Inflammatory macrophage treated with lipopolysaccharide for 1 hour (primary cell): ENCODE results near the gene MYL11.
A peak's percentile ranks its signal among the peaks of the same experiment; 100 is the strongest.
"Not testable (repeated sequence)": the region's sequence is repeated elsewhere in the genome, so short reads cannot be mapped to it uniquely, and the experiment has no call there.

ENCODE experiments used
- DNase-seq, 2 donors: peaks; one replicate each; pipeline ENCODE4 v3.0.0-alpha.2; 2020 to 2022

MYL11 gene, protein sequence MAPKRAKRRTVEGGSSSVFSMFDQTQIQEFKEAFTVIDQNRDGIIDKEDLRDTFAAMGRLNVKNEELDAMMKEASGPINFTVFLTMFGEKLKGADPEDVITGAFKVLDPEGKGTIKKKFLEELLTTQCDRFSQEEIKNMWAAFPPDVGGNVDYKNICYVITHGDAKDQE

DNA sequence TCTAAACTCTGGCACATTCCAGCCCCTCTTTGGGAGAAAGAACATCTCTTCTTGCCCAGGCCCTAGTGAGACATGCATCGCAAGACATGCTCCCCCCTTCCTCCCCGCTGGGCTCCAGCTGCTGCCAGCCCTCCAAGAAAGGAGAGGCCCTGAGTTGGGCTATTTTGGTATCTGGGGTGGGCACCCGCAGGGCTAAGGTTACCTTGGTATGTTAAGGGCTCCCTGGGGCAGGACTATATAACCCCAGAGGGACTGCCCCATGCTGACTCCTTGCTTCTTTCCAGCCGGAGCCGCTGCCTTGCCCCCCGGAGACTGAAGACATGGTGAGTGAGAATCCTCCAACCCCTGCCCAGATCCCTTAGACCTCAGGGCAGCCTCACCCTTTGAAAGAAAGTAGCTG is at the start of gene MYL11:
Gene MYL11, plus strand, starts transcription at position 265 of the 400 bp plus-strand sequence. Its CDS starts 56 bp downstream, at position 321.
- no peak for DNase-seq

DNA sequence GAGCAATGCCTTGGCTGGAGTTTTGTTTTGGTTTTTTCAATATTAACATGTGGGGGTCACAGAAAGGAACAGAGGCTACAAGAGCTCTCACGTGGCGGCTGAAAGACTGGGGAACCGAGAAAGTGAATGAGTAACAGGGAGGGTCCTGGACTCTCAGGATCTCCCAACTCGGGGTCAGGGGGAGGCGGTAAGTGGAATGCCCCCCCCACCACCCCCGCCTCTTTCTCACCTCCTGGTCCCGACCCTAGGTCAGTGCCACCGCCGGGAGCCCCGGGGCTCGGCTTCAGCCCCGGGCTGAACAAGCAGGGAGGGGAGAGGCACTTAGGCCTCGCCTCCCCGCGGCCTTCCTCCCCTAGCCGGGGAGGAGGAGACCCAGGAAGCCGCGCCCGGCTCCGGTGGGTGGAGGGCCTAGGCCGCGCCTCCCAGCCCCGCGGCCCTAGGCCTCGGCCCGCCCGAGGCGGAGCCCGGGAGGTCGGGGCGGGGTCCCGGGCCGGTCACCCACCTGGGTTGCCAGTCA is 40.1 kb upstream of the MYL11 start:
- DNase-seq = peak; percentile 79 to 81

DNA sequence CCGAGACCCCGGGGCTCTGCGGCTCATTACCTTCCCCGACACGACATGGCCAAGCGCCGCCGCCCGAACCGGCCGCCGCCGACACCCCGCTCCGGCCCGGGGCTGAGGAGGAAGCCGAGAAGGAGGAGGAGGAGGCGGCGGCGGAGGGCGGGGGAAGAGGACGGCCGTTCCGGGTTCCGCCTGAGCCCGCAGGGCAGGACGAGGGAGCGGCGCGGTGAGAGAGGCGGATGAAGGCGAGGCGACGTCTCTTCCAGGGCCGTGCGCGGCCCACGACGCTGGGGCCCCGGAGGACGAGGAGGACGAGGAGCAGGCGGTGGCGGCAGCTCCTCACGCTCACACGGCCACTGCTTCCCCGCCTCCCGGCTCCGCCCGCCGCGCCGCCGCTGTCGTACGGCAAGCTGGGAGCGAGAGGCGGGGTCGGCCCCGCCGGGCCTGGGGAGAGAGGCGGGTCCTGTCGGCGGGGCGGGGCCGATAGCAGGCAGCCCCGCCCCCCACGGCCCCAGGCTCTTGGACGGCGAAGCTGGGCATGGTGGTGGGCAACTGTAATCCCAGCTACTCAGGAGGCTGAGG is 39.5 kb upstream of the MYL11 start:
- peak; percentile 70 to 76 for DNase-seq

DNA sequence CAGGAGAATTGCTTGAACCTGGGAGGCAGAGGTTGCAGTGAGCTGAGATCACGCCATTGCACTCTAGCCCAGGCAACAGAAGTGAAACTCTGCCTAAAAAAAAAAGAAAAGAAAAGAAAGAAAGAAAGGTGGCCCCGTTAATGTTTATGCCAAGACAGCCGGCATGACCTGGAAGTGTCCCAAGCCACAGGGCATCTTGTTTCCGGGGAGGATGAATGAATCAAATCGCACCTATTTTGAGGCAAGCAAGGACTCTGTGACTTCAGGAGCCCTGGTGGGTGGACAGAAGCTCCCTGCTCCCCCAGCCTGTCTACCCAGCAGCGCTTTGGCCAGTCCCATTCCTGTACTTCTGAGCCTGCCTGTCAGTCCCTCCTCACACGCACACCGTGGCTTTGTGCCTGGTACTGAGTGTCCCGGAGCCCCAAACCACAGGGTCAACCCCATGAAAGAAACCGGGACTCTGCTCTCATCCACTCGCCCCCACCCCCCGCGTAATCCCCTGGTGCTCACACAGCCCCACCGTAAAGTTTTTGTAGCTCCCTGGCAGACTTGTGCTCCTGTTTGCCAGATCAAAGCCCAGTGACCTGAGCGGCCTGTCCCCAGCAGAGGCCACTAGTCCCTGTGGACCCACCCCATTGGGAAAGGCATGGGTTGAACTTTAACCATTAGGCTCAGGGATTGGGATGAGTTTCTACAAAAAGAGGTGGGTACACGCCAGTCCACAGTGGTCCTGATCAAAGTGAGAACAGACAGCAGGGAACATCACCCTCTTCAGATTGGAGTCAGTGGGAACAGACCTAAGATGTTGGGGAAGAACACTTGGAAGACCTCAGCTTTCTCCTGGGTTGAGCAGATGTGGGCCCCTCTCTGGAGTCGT is 38.8 kb upstream of the MYL11 start:
- peak in 1 of 2 donors; percentile 9 for DNase-seq

DNA sequence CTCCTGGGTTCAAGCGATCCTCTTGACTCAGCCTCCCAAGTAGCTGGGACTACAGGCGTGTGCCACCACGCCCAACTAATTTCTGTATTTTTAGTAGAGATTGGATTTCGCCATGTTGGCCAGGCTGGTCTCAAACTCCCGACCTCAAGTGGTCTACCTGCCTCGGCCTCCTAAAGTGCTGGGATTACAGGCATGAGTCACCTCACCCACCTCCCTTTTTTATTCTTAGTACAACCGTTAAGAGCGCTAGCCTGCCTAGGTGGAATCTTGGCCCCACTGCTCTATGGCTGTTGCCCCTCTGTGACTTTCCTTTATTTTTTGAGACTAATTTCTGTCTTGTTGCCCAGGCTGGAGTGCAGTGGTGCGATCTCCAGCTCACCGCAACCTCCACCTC is 36.6 kb upstream of the MYL11 start:
- not testable (repeated sequence) for DNase-seq

DNA sequence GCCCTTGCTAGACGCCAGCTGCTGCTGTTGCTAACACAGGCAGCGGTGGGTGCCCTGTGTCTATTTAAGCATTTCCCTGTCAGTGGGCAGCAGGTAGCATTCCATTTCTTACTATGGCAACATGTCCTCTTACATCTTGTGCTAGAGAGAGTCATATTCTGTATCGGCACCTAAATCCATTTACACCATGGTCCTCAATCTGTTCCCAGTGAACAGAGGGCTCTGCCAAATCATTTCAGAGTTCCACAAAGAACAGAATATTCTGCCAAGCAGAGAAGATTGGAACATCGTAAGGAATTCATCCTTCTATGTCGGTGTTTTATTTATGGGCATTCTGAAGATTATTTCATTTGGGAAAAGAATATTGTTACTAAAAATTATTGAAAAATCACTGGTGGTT is 35.9 kb upstream of the MYL11 start:
- DNase-seq = not testable (repeated sequence)

DNA sequence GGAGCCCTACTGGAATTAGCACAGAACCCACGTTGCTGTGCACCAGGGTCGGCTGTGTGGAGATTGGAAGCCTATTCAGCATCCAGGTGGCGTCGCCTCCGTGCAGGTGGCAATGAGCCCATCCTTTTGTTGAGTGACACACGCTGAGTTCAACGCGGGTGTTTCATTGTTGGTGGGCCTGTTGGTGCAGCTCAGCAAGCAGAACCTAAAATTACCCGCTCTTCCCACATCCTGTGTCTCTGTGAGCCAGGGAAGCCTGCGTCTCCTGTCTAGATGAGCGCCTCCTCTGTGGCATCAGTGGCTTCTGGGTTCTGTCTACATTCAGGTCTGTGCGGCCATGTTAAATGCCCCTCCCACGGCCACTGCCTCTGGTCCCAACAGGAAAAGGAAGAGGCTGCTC is 34.0 kb upstream of the MYL11 start:
- DNase-seq = no peak

DNA sequence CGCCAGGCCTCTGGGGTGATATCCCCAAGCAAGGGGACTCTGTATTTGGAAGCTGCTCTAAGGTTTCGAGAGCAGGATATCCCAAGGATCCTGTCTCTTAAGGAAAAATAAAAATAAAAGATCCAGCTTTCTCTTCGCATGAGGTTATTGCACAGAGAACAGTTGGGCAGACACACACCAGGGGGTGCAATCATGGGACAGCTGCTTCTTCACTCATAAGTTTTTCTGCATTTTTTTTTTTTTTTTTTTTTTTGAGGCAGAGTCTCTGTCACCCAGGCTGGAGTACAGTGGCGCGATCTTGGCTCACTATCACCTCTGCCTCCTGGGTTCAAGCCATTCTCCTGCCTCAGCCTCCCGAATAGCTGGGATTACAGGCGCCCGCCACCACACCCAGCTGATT is 32.6 kb upstream of the MYL11 start:
- DNase-seq = not testable (repeated sequence)

DNA sequence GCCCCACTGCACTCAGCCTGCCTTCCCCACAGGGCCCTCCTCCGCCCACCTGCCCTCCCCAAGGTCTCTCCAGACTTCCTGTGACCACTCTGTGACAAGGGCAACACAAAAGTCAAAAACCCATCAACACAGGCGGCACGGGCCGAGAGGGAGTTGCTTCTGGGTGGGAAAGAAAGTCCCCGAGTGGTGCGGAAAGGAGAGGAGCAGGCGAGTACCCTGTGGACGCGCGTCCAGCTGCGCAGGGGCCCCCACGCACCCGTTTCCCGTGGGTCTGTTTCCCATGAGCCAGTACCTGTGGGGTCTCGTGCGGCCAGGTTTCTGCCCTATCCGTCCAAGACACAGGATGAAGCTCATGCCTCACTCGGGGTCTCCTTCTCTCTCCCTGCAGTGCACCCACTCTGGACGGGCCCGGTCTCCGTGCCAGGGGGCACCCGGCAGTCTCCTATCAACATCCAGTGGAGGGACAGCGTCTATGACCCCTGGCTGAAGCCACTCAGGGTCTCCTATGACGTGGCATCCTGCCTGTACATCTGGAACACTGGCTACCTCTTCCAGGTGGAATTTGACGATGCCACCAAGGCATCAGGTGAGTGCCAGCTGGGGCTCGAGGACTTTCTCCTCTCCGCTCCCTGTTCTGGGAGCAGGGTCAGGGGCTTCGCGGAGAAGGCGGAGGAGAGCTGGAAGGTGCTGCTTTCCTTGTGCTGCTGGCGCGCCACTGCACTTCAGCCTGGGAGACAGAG is 31.7 kb upstream of the MYL11 start:
- no peak for DNase-seq

DNA sequence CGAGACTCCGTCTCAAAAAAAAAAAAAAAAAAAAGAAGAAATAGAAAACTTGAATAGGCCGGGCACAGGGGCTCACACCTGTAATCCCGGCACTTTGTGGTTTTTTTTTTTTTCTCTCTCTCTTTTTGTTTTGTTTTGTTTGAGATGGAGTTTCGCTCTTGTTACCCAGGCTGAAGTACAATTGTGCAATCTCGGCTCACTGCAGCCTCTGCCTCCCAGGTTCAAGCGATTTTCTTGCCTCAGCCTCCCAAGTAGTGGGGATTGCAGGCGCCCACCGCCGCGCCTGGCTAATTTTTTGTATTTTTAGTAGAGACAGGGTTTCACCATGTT is 31.1 kb upstream of the MYL11 start:
- DNase-seq = not testable (repeated sequence)

DNA sequence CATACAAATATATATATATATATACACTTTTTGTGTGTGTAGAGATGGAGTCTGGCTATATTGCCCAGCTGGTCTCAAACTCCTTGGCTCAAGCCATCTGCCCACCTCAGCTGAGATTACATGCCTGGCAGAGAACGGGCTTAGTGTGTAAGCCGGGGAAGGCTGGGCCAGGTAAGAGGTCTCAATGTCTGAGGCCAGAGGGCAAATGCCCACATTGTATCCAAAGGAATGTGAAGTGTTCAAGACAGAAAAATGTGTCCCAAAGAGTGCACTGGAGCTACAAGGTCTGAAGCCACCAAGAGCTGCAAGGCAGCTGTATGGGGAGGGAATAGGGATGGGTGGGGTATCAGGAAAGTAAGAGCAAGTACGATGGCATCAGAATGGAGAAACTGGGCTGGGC is 28.3 kb upstream of the MYL11 start:
- no peak for DNase-seq

DNA sequence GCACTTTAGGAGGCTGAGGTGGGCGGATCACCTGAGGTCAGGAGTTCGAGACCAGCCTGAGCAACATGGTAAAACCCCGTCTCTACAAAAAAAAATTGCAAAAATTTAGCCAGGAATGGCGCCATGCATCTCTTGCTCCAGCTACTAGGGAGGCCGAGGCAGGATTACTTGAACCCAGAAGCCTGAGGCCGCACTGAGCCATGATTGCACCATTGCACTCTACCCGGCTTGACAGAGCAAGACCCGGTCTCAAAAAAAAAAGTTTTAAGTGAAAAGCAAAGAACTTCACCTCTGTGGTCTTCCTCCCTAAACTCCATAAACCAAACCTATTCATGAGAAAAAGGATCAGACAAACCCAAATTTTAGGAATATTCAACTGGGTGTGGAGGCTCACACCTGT is 26.5 kb upstream of the MYL11 start:
- no peak for DNase-seq

DNA sequence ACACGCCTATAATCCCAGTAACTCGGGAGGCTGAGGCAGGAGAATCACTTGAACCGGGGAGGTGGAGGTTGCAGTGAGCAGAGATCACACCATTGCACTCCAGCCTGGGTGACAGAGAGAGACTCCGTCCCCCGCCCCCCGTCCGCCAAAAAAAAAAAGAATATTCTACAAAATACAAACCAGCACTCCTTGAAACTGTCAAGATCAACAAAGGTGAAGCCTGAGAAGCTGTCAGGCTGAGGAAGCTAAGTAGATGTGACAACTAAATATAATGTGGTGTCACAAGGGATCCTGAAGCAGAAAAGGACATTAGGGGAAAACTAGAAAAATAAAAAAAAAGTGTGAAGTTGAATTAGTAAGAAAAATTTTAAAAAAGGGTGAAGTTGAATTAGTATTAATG is 25.7 kb upstream of the MYL11 start:
- no peak for DNase-seq

DNA sequence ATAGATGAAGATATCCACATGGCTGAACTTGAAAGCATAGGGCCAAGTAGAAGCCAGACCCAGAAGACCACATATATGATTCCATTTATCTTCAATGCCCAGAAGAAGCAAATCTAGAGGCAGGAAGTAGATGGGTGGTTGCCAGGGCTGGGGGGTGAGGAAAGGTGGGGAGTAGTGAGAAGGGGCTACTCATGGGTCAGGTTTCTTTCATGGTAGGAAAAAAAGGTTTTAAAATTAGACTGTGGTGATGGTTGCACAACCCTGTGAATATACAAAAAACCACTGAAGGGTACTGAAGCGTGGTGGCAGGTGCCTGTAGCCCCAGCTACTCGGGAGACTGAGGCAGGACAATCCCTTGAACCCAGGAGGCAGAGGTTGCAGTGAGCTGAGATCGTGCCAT is 24.9 kb upstream of the MYL11 start:
- DNase-seq = no peak

DNA sequence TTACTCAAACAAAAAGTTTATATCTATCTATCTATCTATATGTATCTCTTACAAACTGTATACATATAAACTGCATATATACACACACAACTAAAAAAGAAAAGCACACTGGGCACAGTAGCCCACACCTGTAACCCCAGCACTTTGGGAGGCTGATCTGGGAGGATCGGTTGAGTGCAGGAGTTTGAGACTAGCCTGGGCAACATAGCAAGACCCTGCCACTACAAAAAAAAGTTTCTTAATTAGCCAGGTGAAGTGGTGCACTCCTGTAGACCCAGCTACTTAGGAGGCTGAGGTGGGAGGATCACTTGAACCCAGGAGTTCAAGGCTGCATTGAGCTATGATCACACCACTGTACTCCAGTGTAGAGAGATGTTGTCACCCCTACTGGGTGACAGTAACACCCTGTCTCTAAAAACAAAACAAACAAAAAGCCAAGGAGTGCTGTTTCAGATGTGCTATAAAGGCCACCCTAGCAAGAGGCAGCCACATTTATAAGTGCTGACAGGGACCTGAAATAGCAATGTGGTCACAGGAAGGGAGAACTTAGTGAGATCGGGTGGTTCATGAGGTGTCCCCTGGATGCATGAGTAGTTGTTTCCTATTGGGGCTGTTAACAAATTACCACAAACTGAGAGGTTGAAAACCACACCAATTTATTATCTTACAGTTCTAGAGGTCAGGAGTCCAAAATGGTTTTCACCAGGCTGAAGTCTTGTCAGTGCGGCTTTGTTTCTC is 24.3 kb upstream of the MYL11 start:
- no peak for DNase-seq

DNA sequence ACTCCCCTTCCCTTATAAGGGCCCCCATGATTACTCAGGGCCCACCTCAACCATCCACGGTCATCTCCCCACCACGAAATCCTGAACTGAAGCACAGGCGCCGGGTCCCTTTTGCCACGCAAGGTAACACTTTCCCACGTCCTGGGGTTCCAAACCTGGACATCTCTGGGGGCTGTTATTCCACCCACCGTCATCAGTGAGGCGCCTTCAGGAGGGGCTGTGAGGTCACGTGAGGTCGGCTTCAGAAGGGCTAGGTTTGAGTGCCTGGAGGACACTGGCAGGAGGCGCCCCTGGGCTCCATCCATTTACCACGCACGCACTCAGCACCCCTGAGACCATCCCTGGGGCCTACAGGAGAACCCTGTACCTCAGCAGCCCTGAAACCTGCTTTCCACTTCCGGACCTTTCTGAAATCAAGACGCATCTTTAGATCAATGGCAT is 23.6 kb upstream of the MYL11 start:
- DNase-seq = no peak

DNA sequence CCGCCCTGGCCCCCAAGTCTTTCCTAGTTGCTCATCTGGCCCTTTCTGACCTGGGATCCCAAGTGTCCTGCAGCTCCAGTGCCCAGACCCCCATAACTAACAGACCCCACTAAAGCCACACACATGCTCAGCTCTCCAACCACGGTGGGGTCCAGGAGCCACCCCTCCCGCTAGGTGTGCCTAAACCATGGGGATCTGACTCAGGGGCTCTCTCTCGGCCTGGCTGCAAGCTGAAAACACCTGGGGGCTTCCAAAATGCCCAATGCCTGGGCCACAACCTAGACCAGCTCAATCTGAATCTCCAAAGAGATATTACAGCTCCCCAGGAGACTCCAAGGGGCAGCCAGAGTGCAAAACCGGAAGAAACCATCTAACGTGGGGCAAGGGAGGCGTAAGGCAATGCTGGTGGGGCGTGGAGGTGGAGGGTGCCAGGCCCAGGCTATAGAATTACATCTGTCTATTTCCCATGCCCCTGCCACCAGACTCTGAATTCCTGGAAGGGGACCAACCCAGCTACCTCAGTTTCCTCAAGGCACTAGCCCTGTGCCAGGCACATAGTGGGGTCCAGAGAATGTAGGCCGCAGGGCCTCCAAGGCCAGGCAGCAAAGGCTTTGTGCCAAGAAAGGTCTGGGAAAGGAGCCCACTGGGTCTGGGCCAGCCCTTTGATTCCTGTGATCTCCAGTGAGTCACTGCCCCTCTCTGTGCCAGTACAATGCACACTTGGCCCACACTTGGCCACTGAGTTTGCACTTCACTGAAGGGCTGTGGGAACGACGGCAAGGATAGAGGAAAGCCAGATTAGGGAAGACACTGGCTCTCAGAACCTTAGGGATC is 22.8 kb upstream of the MYL11 start:
- no peak for DNase-seq

DNA sequence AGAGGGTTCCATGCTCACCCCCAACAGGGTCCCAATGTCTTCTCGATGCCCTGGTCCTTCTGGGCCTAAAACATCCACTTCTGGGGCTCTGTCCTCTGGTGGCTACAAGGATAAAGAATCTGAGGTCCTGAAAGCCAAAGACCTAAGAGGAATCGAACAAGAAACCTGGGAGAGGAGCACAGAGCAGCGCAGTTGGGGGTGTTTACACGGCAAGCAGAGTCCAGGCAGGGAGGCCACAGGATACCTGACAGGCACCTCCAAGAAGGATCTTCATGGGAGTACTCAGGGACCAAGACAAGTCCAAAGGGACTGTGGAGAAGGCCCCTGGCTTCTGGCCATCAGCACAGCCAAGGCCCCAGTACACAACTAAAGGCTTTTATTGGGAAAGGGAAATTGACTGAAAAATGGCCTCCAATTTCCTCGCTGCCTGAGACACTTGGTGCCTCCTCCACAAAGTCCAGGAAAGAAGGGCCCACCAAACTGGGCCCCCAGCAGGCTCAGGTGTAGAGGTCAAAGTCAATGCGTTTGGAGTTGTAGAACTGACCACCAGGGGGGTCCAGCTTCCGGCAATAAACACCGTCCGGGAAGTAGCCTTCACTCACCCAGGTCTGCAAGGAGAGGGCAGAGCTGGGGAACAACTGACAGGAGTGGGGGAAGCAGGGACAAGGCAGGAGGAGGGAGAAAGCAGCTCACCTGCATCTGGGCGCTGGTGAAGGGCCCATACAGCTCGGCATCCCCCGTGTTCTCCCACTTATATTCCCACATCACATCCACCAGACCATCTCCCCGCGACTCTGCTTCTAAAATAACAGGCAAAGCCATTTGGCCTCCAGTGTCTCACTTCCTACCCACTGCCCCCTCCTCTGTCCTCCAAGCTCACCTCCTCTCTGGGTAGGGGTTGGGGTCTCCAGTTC is 21.9 kb upstream of the MYL11 start:
- DNase-seq = no peak

DNA sequence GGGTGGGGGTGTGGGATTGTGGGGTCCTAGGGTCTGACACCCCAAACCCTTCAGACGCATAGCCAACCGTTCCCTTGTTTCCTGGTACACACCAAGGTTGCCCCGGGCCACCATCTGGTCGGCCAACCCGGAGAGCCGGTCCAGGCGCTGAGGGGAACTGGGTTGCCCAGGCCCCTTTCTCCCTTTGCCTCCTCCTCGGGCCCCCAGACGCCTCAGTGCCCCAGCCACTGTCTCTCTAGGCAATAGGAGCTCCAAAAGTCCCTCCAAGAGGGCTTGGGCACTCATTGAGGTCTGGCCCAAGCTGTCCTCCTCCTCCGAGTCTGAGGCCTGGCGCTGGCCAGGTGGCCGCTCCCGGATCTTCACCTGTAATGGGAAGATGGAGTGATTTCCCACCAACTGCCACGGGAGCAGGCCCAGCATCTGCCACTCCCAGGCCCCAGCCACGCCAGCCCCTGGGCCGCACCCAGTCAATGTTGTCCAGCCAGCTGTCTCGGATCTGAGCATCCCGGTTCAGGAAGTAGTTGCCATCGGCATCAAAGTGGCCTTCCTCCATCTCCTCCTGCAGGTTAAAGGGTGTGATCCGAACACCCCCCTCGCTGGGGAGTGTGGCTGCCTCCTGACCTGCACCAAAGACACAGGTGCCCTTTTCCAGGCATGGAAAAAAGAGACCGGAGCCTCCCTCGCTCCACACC is 21.0 kb upstream of the MYL11 start:
- no peak for DNase-seq
